GM18508 (cell line): ENCODE results near the gene KNDC1.
"Not testable (repeated sequence)": the region's sequence is repeated elsewhere in the genome, so short reads cannot be mapped to it uniquely, and the experiment has no call there.

ENCODE experiments used
- ATAC-seq: cut with Tn5 transposase; IDR thresholded peaks from one replicate; pipeline ENCODE4 v1.9.1; 2021; ENCODE audit warnings: moderate number of reproducible peaks; ENCODE audit not compliant: insufficient read depth, unreplicated experiment

Gene KNDC1

GRCh38 chr10:133234796-133235195 lies 74.8 kb downstream of the KNDC1 start:
- not testable (repeated sequence) for ATAC-seq

- ATAC-seq = no peak
Measured at GRCh38 chr10:133235265-133235855, 75.3 kb downstream of the KNDC1 start.

- ATAC-seq = no peak
Measured at GRCh38 chr10:133235932-133236331, 75.9 kb downstream of the KNDC1 start.

- no peak for ATAC-seq
Measured at GRCh38 chr10:133236401-133237240, 76.6 kb downstream of the KNDC1 start.

- no peak for ATAC-seq
Measured at GRCh38 chr10:133237241-133237587, 77.2 kb downstream of the KNDC1 start.

- no peak for ATAC-seq
Measured at GRCh38 chr10:133237588-133238465, 77.8 kb downstream of the KNDC1 start, which contains the start of gene VENTX. Gene VENTX, plus strand, starts transcription at chr10:133237855. Its CDS starts 60 bp downstream, at chr10:133237915.

GRCh38 chr10:133238466-133238804 lies 78.4 kb downstream of the KNDC1 start:
- no peak for ATAC-seq

- ATAC-seq = no peak
Measured at GRCh38 chr10:133239990-133240389, 80.0 kb downstream of the KNDC1 start.

- no peak for ATAC-seq
Measured at GRCh38 chr10:133241501-133242205, 81.6 kb downstream of the KNDC1 start.

GRCh38 chr10:133242611-133243356 lies 82.8 kb downstream of the KNDC1 start:
- ATAC-seq = no peak

GRCh38 chr10:133243593-133243992 lies 83.6 kb downstream of the KNDC1 start:
- no peak for ATAC-seq

GRCh38 chr10:133245439-133246235 lies 85.6 kb downstream of the KNDC1 start:
- ATAC-seq = no peak

- ATAC-seq = no peak
Measured at GRCh38 chr10:133246236-133246626, 86.2 kb downstream of the KNDC1 start.

GRCh38 chr10:133247681-133248333 lies 87.8 kb downstream of the KNDC1 start:
- ATAC-seq = no peak

GRCh38 chr10:133248334-133248715 lies 88.3 kb downstream of the KNDC1 start:
- ATAC-seq = no peak

GRCh38 chr10:133249094-133249780 lies 89.2 kb downstream of the KNDC1 start:
- ATAC-seq = no peak

GRCh38 chr10:133249975-133250754 lies 90.1 kb downstream of the KNDC1 start:
- ATAC-seq = no peak
